ENCODE data around the gene MSI2. TPM values are rescaled to one million over a fixed set of nuclear protein-coding genes. Genes with fewer than 3 reads are reported as not detected.

The MSI2 gene
- total RNA-seq, 1 donor from 2014 or later = 16.8 TPM

GRCh38 chr17:57706761-57707160 lies 450.4 kb downstream of the MSI2 start:
- no peak for DNase-seq

- peak; percentile 5 for DNase-seq
These were observed 451.6 kb downstream of the MSI2 start for GRCh38 chr17:57707892-57708291.

DNA sequence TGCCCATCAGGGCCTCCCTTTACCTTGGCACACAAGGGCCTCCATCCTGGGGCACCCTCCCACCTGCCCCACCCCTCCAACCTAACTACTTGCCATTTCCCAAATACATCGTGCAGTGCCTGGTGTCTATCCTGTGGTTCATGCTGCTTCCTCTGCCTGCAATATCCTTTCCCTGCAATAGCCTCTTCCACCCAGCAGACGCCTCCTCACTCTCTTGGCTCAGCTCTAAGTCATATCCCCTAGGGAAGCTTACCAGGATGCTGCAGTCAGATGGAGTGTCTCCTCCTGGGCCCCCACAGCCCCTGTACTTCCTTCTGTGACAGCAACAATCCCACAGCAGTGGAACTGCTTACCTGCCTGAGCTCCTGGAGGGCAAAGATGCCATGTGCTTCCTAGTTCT lies 452.1 kb downstream of the MSI2 start:
- DNase-seq = no peak

GRCh38 chr17:57713140-57713539 lies 456.8 kb downstream of the MSI2 start:
- no peak for DNase-seq

- DNase-seq = no peak
These were observed 458.4 kb downstream of the MSI2 start for GRCh38 chr17:57714665-57715180.

DNA sequence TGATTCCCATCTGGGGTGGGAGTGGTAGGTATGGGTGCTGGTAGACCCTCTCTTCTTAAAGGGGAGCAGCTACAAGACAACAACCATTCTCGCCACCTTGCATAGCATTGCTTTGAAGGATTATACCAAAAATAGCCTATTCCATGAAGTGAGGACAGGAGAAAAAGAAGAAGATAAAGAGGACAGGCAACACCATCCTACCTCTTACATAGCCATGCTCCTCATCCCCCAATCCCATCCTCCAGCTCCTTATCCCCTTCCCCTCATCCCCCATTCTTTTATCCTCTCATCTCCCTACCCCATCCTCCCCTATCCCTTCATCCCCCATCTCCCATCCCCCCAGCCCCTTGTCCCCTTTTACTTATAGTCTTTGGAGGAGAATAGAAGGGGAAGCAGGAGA lies 459.7 kb downstream of the MSI2 start:
- no peak for DNase-seq

GRCh38 chr17:57718878-57719277 lies 462.6 kb downstream of the MSI2 start:
- DNase-seq = no peak

DNA sequence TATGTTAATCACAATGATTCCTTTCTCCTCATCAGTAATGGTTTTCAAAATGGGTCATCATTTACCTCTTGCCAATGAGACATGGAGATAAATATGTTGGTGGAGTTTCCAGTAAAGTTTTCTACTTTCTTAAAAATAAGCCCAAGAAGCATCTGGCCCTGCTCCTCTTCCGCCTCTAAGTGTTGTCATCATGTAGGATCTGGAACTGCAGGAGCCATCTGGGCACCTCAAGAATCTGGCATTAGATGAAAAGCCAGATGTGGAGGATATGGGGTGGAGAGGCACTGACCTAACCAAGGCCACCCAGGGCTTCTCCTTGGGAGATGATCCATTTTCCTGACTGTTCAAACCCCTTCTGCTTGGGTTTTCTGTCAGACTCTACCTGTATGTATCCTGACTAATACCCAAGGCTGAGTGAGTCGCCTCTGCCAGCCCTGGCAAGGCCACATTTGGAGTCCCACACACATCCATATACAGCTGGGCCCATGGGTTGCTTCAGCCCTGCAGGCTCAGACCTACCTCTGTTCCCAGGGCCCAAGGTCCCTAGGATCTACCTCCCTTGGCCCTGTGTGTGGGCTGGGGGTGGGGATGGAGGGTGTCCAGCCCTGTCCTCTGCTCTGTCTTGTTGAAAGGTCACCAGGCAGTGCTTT lies 464.2 kb downstream of the MSI2 start:
- DNase-seq = no peak

DNA sequence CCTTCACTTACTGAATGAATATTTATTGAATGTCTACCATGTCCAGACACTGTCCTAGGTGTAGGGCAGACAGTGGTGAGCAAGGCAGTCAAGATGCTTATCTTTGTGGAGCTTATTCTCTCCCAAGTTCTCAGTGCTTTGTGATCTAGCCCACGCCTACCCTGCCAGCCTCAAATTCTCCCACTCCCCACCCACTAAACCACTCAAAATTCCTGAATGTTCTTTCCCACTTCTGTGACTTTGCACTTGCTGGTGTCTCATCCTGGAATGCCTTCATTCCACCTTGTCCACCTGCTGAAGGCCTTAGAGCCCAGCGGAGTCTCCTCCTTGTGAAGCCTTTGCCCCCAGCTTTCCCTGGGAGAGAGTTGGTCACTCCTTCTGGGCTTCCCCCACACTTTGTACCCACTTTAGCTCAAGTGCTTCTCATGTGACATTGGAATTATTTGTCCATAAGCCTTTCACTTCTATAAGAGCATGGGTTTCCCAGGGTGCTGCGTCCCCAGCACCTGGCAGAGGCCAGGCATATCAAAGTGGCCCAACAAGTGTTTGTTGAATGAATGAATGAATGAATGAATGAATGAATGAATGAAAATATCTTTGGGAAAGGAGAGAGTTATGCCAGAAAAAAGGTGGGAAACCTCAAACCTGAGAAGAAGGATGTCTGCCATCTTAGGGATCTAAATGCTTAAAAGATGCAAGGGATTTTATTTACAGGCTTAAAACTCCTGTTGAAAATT lies 465.8 kb downstream of the MSI2 start:
- no peak for DNase-seq

DNA sequence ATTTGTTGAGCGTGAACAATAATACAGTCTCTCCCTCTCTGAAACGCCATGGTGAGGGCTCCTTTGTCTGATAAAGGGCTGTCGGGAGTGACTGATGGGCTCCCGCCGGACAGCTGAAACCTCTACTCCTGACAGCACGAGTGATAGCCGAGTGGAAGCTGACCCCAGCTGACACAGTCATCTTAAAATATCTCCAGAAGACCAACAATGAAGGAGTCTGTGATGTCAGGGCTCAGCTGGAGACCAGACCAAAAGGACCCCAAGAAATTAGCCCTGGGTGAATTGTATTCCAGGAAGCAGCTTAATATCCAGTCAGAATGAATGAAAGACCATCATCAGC lies 466.4 kb downstream of the MSI2 start:
- DNase-seq = no peak

DNA sequence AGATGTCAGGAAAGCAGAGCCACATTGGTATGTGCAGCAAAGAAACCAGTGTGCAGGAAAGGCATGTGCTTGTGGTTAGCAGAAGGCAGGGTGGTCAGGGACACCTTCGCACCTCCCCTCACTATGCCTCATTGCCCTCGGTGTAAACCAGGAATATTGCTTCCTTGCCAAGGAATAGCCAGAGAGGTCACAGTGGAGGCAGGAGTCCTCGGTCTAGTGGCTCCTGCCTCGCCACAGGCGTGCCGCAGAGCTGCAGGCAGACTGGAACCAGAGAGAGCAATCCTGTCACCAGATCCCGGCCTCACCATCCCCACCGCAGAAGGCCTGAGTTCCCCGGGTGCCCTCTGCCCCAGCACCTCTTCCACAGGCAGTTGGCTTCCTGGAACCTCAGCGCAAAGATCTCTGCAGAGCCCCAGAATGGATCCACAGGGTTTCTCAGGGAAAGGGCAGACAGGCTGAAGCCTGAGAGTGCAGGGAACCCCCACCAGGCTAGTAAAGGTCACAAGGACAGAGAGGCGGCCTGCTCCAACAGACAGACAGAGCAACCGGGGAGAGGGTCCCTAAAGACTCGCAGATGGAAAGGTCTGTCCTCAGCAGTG lies 467.2 kb downstream of the MSI2 start:
- DNase-seq = no peak

DNA sequence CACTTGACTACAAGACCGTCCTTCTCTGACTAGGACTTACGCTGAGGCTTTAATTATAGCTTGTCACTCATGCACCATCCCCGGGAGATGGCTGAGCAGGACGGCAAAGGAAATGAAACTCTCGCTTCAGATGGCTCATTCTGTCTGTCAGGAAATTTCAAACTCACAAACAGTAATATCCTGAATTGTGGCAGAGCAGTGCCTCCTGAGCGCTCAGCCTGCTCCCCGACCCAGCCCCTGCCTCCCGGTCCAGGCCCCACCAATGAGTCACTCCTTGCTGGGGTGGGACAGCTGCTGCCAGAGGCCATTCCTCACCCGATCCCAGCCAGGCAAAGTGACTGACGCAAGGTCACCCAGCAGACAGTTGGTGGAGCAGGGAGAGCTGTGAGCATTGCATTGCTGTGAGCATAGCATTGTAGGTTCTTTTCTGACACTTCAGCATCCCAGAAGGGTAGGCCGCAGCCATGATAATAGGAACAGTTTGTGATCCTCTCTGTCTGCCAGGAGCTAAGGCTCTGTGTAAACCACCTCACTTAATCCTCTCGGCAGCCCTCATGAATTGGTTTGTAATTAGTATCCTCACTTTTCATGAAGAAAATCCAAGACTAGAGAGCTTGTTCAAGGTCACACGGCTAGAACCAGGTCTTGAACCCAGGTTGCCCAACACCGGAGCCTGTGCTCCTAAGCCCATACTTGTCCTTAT lies 467.9 kb downstream of the MSI2 start:
- peak; percentile 5 for DNase-seq

DNA sequence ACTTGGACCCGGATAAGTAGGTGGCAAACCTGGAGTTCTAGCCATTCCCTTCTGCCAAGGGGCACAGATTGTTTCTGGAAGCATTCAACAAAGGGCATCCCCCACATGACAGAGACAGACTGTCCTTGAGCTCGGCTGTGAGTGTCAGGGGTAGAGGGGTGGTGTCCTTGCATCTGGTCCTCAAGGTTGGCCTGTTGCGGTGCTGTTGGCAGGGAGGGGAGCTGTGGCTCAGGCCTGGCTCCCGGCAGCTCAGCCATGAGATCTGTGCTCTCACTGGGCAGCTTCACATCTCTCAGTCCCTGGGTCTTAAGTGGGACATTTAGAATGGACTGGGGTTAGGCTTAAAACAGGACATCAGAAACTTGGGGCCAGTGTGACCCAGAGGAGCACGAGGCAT lies 468.4 kb downstream of the MSI2 start:
- no peak for DNase-seq

- DNase-seq = no peak
These were observed 470.0 kb downstream of the MSI2 start for GRCh38 chr17:57726213-57726790.

GRCh38 chr17:57726838-57727237 lies 470.5 kb downstream of the MSI2 start:
- DNase-seq = no peak

- no peak for DNase-seq
These were observed 471.4 kb downstream of the MSI2 start for GRCh38 chr17:57727630-57728175.

GRCh38 chr17:57730026-57730701 lies 473.8 kb downstream of the MSI2 start:
- no peak for DNase-seq

- DNase-seq = no peak
These were observed 475.7 kb downstream of the MSI2 start for GRCh38 chr17:57732062-57732461.

DNA sequence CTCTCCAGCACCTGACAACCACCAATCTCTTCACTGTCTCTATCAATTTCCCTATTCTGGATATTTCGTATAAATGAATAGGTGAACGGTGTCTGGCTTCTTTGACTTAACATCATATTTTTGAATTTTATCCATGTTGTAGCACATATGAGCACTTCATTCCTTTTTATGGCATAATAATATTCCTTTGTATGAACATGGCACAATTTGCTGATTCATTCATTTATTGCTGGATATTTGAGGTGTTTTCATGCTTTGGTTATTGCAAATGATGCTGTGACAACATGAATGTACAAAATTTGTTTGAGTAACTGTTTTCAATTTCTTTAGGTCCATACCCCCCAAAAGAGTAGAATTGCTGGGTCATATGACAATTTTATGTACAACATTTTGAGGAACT lies 476.8 kb downstream of the MSI2 start:
- no peak for DNase-seq

Measured in dermis blood vessel endothelial cell (primary cell).